NCI-H345 treated with DMSO at 0.1 percent for 48 hours (cell line): Measurements from ENCODE around the gene RPS6KA5.
A peak's percentile ranks its signal among the peaks of the same experiment; 100 is the strongest.
"Not testable (repeated sequence)": the region's sequence is repeated elsewhere in the genome, so short reads cannot be mapped to it uniquely, and the experiment has no call there.

ENCODE experiments used
- DNase-seq: peaks from one replicate; lab custom pipeline; 2025; ENCODE audit not compliant: unreplicated experiment; lab: John Stamatoyannopoulos, UW

Gene RPS6KA5

DNA sequence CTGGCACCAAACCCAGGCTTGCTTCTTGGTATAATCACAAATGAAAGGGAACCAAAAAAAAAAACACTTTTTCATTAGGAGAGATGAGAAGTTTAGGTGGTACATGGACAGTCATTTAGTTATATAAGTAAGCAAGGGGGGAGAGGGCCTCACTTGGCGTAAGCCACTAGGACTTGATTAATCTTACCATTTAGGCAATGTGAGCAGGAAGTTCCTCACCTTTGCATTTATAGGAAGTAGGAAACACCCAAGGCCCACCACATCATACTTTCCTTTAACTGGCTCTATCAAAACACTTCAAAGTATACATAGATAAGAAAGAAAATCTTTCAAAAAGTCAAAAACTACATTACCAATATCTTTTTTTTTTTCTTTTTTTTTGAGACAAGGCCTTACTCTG, 6.7 kb upstream of the RPS6KA5 start:
- DNase-seq: no peak

DNA sequence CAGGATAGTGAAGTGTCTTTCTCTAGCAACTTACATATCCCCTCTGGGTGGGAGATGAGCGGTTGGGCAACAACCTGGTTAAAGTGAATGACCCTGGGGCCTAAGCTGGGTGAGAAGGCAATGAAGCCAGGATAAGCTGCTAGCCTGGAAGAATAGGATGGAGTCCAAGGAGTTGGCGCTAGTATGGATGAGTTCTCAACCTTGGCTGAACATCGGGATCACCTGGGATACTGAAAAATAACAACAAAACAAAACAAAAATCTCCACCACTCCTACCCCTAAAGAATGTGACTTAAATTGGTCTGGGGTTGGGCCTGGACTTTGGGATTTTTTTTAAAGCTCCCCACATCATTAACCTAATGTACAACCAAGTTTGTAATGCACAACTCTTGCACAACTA, 4.8 kb upstream of the RPS6KA5 start:
- DNase-seq: no peak

DNA sequence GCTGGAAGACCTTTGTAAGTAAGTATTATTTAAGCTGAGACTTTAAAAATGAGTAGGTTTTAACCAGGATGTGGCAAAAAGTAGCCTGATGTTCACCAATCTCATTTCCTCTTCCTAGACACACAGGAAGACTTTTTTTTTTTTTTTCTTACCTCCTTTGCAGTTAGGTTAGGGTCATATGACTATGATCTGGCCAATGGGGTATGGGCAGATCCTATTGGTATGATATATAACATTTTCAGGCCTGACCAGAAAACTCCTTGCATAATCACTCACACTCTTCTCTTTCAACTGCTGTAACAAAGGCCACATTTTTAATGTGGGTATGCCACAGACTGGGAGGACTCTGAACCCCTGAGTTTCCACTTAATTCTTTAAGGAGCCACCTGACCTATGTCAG, 2.7 kb upstream of the RPS6KA5 start:
- DNase-seq: no peak

DNA sequence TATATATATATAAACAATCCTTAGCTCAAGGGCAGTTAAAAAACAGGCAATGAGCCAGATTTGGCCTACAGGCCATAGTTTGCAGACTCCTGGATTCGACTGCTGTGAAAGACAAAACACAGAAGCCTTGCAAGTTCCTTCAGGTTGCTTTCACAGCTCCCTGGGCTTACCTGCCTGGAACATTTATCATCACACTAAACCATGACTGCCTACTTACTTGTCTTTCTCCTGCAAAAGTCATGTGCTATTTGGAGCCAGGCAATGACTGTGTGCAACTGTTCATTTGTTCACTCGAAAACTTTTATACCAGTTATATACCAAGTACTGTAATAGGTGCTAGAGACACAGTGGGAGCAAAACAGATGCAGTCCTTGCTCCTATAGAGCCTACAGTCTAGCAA, 2.2 kb upstream of the RPS6KA5 start:
- no peak for DNase-seq

DNA sequence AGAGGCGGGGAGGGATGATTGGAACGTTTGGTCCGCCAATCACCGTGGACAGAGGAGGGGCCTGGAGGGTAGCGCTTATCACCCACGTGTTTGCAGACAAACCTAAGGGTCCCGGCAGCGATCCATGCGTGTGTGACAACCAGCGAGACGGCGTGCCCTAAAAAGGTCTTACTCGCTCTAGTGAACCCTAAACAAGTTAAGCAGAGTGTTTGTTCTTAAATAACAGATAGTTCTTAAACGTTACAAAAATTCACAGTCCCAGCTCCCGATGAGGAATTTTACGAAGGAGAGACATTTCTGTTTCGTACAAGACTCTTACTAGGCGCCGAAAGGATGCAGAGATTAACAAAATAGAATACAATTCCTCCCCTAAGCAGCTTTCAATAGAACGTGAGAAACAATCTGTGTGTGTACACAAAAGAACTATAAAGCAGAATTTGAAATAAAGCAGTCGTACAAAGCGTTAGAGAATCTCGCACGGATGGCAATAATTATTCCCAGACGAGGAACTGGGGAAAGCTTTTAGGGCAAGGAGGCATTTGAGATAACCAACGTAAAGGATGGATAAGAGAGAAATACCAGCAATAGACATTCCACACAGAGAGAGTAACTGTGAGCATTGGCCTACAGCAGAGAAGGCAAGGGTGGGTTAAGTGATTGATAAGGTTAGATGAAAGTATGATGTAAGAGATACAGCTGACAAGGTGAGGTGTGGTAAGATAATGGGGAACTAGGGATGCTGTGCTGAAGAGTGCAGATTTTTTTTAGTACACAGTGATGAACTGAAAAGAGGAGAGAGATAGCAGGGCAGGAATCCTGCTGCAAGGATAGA, 831 bp upstream of the RPS6KA5 start:
- no peak for DNase-seq

DNA sequence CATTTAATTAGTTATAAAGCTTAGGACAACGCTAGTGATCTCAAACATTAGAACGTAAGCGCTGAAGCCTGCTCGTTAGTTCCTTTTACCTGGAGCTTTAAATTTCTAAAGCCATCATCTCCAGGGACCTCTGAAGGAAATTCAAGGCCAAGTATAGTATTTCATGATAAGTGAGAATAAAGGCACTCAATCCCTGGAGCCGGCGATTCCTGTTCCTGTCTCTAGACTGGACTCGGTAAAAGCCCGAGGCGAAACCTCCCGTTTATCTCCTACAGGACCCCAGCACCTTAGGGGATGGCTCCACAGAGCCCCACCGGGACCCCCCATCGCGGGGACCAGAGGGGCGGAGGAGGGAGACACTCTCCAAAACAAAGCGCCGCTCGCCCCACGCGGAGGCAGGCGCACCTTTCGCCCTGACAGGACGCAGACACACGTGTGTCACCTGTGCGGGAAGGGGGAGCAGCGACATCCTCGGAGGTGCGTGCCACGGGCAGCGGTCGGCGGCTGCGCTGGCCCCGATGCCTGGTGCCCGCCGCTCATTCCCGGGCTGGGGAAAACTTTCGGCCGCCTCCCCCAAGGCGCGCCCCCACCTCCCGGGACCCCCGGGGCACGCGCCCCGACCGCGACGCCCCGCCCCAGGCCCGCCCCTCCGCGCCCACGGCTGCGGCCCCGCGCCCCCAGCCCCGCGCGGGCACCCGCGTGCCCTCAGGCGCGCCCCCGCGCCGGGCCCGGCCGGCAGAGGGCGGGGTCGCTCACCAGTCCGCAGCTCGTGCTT, 678 bp downstream of the RPS6KA5 start:
- DNase-seq: no peak

DNA sequence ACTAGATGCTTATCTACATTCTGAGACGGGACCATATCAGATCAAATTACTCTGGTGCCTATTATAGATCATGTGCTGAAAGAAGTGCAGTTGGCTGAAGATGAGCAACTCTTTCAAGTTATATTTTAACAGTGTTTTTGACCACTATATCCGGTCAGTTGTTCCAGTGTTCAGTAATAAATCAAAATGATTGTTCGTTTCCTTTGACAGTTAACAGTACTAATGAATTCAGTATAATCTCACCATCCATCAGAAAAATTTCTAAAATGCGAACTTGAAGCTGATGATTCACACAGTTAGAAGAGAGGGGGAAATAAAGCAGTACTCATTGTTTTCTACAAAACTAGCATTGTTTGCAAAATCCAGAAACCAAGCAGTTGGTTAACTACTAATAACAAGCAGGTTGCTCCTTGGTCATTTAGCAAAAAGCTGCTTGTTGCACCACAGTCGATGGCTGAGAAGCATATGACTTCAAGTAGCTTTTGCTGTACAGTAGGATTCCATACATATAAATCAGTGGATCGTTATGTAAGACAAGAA, 2.3 kb downstream of the RPS6KA5 start:
- DNase-seq: no peak

DNA sequence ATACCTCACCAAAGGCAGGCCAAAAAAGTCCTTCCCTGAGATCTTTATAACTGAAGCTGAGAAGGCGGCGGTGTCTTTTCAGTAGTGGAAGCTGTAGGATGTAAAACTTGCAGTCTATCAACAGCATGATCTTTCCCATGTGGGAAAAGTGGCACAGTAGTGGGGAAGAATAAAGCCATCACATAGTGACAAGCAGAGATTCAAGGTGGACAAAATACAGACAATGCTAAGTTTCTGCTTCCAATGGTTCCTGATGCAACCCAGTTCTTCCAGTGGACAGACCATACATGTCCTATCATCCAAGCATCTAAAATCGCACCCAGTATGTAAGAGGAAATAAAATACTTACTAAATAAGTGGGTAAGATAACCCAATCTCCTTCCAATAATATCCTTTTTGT, 4.1 kb downstream of the RPS6KA5 start:
- no peak for DNase-seq

DNA sequence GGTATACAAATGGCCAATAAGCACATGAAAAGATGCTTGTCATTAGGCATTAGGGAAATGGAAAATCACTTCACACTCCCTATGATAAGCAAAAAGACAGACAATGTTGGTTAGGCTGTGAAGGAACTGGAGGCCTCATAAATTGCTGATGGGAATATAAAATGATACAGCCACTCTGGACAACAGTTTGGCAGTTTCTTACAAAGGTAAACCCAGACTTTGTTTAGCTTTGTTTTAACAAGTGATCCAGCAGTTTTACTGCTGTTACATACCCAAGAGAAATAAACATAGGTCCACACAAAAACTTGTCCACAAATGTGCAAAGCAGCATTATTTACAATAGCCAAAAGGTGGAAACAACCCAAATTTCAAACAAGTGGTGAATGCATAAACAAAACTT, 5.4 kb downstream of the RPS6KA5 start:
- no peak for DNase-seq

DNA sequence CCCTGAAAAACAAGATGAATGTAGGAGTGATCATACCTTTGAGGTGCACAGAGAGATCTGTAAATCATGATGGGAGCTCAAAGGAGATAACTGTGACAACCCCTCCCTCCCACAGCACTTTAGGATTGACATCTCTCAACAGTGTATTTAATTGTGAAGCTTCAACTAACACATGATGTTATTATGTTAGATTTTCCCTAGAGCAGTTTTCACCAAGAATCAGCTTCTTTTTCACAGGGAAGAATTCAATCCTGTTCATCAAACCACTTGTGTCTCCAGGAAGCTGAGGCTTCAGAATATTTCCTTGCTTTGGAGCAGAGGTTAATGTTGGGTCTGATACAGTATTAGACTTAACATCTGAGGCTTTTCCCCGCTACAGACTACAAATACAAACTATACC, 11.8 kb downstream of the RPS6KA5 start:
- no peak for DNase-seq

DNA sequence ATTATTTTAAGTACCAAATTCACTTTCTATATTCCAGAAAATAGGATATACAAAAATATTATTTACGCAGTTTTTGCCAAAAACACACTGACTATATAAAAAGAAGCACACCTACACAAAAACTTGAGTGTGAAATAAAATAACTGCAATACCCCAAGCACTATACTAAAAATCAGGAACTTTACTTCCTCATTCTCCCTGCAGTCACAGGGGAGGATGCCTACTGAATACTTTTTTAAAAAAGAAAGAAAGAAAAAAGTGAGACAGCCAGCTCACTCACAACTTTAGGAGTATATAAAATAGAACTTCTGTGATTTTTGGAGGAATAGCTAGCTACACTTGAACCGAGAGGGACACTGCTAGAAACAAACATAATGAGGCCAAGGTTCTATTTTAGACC, 12.2 kb downstream of the RPS6KA5 start:
- DNase-seq: no peak

DNA sequence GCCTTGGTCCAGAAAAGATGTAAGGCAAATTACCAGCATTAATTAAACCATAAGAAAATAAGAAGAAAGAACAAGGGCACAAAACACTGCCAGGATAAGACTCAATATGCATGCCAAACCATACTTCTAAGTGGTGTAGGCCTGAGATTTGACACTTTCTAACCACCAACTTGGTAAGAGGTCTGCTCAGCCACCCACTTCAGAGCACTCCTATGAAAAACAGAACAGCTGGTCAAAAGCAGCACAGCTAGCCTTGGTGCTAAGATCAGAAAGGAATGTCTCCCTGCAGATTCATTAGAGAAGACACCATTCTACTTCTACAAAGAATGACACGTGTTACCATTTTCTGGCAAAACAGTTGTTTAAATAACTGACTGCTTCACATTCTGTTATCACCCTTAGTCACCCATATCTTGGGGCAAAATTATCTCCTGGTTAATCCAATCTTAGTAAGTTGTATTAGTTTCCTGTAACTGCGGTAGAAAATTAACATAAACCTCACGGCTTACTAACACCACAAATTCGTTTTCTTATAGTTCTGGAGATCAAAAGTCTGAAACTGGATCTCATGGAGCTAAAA, 13.2 kb downstream of the RPS6KA5 start:
- DNase-seq: no peak

DNA sequence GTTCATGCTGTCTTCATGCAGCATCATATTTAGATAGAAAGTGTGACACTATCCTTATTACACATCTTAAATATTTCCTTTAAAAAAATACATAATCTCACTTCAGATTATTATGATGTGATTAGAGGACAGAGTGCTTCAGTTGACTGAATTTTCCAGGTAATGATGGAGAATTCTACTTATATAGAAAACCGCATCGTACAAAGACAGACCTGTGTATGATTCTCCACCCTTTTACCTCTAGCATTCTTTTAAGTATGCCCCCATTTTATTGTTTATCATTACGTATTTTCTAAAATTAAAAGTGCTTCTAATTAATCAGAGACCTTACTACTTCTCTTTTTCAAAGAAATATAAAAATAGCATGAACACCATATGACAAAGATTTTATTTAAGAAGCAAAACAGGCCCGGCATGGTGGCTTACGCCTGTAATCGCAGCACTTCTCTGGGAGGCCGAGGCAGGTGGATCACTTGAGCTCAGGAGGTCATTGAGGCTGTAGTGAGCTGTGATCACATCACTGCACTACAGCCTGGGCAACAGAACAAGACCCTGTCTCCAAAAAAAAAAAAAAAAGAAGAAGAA, 13.9 kb downstream of the RPS6KA5 start:
- DNase-seq: no peak

DNA sequence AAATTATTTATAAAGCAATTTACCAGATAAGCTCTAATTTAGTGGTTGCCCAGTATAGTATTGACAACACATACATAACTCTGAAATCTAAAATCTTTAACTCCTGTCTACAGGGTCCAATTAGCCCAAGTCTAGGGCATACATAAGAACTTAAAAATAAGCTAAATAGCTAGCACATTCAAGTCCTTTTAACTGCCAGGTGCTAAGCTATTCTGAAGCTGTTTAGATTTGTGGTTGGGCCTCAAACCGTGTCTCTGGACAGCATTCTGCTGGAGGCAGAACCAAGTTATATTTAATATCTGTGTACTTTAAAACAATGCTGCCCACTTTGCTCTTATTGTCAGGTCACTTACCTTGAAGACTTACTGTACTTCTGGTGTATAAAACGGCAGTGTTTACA, 19.0 kb downstream of the RPS6KA5 start:
- DNase-seq: peak; percentile 35

DNA sequence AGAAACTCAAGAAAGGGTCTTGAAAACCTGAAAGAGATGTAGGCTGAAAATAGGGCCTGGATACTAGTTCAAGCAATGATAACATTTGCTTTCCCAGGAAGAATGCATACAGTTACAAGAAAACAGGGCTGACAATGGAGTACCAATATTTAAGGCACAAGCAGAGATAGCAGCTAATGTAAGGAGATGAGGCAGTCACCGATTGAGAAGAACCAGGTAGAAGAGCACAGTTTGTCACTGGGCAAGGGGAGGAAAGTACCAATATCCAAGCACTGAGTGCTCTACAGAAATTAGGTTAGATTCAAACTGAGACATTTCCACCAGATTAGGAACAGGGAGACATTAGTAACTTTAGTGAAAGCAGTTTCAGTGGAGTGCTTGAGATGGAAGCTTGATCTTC, 19.9 kb downstream of the RPS6KA5 start:
- no peak for DNase-seq

DNA sequence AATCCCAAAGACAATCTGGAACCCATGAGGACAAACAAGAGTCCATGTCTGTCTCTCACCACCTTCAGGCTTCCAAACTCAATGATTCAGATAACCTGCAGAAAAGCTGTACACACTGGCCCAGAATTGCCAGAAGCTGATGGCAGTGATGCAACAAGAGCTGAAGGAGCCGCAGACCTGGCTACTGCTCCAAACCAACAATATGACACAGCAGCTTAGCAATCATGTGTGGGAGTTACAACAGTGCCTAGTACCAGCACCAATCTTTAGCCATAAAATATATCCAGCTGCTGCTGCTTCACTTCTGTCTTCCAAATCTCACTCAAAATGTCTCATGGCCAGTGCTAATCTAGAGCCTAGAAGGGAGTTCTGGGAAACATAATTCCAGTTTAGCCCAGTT, 22.0 kb downstream of the RPS6KA5 start:
- DNase-seq: no peak

DNA sequence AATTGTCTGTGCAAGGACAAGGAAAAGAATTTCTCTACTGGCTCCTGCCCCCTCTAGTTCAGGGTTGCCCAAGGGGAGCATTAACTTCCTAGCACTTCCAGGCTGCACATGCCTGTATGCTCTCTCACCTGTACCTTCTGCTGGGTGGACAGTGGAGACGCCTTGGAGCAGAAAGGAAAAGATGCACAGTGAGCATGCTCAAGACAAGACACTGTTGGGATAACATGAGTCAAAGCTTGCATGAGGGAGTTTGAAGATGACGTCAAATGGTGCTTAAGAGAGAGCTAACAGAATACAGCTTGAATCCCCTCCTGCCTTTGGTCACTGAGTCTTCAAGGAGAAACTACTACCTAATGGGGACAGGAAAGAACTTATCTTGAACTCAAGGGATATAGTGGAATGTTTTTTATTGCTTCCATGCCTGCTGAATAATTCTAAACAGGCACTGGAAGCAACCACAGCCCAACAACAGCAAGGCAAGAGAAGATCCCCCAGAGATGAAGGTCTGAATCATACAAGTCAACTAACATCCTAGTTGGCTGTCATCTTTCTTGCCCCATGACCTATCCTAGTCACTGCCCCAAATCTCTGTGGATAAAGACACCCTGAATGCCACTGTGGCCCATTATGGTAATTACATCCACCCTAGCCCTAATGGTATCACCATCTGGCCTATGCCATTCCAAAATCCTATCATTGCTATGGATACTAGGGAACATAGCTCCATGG, 23.5 kb downstream of the RPS6KA5 start:
- no peak for DNase-seq

DNA sequence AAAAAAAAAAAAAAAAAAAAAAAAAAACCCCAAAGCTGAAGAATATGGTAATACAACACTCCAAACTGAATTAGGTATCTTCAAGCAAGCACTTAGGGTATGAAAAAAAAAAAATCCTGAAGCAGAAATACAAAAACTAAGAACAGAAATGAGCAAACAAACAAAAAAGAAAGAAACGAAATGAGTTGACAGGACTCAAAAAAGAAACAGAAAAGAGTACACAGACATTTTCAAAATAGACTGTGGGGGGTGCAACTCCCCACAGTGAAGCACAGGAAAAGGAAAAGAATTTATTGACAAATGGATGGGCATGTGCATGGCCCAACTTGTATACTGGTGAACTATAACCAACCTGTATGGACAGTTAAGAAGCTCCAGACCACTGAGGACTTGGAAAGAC, 24.6 kb downstream of the RPS6KA5 start:
- no peak for DNase-seq

DNA sequence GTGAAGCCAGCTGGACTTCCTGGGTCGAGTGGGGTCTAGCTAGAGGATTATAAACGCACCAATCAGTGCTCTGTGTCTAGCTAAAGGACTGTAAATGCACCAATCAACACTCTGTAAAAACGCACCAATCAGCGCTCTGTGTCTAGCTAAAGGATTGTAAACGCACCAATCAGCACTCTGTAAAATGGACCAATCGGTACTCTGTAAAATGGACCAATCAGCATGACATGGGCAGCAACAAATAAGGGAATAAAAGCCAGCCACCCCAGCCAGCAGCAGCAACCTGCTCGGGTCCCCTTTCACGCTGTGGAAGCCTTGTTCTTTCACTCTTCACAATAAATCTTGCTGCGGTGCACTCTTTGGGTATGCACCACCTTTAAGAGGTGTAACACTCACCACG, 26.1 kb downstream of the RPS6KA5 start:
- DNase-seq: not testable (repeated sequence)

DNA sequence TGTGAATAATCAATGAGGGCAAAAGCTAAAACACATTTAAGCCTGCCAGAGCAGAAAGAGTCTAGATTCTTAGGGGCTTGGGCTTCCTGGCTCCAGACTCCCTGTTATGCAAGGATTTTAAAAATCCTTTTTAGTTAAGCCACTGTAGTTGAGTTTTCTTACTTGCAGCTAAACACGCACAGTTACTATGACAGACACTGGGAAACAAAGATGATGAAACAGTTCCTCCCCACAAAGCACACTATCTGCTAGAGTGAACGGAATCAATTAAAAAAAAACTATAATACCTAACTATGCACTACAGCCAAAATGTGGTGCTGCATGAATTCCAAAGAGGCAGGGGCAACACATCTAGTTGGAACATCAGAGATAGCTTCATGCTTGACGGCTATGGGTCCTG, 28.2 kb downstream of the RPS6KA5 start:
- DNase-seq: no peak

DNA sequence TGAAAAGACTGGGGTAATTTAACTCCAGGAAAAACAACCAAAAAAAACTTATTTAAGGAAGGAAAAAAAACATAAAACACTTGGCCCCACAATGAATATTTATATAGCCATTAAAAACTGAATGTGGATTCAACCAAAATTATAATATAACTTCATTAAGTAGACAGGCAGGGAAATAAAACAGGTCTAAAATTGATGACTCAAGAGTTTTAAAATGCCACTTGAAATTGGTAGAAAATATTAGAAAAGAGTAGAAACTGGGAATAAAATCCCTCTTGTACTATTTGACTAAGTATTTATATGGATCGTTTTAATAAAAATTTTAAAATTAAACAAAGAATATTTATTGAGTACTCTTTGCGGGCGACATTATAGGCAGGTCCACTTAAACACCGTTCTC, 28.8 kb downstream of the RPS6KA5 start:
- DNase-seq: no peak
